Epithelial cell of esophagus (primary cell): ENCODE measurements around the gene AKR1A1.
"Not testable (repeated sequence)": the region's sequence is repeated elsewhere in the genome, so short reads cannot be mapped to it uniquely, and the experiment has no call there.

ENCODE experiments used
- DNase-seq: peaks from one replicate; pipeline ENCODE4 v3.0.0; 2010; ENCODE audit warnings: low read depth
- H3K4me3 ChIP-seq: 2 replicates; pipeline ENCODE4 v1.5.1; 2011; ENCODE audit warnings: mild to moderate bottlenecking, low read length, control low read depth
- TF ChIP-seq, protein P1 (sequence below): IDR thresholded peaks from 2 replicates; pipeline ENCODE4 v1.5.1; 2011; ENCODE audit warnings: low read depth, mild to moderate bottlenecking, low read length, control low read depth, inconsistent platforms; ENCODE audit not compliant: insufficient read depth; ENCODE audit errors: missing control alignments

AKR1A1 gene

GRCh38 chr1:45594412-45594811, 43.8 kb downstream of the AKR1A1 start:
- TF ChIP-seq, protein P1, sequence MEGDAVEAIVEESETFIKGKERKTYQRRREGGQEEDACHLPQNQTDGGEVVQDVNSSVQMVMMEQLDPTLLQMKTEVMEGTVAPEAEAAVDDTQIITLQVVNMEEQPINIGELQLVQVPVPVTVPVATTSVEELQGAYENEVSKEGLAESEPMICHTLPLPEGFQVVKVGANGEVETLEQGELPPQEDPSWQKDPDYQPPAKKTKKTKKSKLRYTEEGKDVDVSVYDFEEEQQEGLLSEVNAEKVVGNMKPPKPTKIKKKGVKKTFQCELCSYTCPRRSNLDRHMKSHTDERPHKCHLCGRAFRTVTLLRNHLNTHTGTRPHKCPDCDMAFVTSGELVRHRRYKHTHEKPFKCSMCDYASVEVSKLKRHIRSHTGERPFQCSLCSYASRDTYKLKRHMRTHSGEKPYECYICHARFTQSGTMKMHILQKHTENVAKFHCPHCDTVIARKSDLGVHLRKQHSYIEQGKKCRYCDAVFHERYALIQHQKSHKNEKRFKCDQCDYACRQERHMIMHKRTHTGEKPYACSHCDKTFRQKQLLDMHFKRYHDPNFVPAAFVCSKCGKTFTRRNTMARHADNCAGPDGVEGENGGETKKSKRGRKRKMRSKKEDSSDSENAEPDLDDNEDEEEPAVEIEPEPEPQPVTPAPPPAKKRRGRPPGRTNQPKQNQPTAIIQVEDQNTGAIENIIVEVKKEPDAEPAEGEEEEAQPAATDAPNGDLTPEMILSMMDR = no peak
- no peak overlapping the region for H3K4me3 ChIP-seq
- DNase-seq = no peak

DNA sequence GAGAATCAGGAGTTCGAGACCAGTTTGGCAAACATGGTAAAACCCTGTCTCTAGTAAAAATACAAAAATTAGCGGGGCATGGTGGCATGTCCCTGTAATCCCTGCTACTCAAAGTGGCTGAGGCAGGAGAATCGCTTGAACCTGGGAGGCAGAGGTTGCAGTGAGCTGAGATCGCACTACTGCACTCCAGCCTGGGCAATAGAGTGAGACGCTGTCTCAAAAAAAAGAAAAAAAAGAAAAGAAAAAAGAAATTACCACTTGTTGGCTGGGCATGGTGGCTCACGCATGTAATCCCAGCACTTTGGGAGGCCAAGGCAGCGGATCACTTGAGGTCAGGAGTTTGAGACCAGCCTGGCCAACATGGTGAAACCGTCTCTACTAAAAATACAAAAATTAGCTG, 46.1 kb downstream of the AKR1A1 start:
- DNase-seq, H3K4me3 ChIP-seq: not testable (repeated sequence)

GRCh38 chr1:45604239-45604638, 53.6 kb downstream of the AKR1A1 start:
- no peak overlapping the region for H3K4me3 ChIP-seq
- TF ChIP-seq, protein P1 = no peak
- DNase-seq = no peak

GRCh38 chr1:45607404-45608074, 56.9 kb downstream of the AKR1A1 start:
- TF ChIP-seq, protein P1 = no peak
- DNase-seq = no peak
- no peak overlapping the region for H3K4me3 ChIP-seq

DNA sequence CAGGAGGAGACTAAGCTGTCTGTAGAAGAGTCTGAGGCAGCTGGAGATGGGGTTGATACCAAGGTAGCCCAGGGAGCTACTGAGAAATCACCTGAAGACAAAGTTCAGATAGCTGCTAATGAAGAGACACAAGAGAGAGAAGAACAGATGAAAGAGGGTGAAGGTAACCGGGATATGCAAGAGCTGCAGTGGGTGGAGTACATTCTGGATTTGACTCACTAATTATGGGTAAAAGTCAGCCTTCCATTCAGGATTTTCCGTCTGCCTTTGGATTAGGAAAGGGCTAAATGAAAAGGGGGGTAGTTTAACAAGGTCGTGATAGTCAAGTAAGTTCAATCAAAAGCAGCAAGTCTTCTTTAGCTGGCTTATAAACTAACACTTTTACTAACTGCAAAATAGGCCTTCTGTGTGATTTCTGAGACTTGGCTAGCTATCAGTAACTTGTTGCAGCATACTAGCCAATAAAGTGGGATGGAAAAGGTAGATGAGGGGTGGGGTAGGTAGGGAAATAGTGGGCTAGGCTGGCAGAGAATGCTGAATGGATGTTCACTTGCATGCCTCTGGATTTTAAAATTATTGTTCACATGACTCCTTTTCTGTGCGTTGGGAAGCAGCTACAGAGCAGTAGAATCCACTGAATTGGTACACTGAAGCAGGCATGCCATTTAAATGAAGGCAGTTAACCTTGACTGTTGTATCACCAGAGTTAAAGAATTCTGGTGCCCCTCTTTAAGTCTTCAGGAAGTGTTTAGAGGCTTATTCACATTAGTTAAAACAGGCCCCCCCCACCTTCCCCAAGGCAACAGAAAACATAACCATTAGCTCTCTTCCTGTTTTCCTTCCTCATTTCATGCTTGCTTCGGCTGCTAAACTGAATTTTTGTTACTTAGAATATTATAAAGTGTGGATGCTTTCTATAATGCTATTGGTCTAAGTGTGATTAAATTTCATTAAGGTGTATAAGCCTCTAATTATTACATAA, 57.8 kb downstream of the AKR1A1 start:
- TF ChIP-seq, protein P1 = no peak
- no peak for DNase-seq

DNA sequence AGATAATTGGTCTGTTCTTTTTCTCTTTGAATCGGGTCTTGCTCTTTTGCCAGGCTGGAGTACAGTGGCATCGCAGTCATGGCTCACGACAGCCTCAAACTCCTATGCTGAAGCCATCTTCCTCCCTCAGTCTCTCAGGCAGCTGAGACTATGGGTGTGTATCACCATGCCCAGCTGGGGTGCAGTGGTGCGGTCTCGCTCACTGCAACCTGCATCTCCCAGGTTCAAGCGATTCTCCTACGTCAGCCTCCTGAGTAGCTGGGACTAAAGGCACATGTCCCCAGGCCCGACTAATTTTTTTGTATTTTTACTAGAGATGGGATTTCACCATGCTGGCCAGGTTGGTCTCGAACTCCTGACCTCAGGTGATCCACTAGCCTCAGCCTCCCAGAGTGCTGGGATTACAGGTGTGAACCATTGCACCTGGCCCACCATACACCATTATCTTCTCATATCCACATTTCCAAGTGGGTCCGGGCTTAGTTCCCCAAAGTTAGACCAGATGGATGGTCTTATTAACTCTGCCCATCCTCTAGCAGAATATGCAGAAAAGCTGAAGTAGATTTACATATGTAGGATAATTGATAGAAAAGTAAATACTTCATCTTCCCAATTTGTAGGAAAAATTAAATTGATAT, 60.1 kb downstream of the AKR1A1 start:
- no peak overlapping the region for H3K4me3 ChIP-seq
- no peak for DNase-seq
- TF ChIP-seq, protein P1 = no peak

More for the DNA sequence above, 57.8 kb downstream of the AKR1A1 start:
- H3K4me3 ChIP-seq = no peak overlapping the region
